GM19438 (cell line): ENCODE data around the gene VASH1.

Experiments
- ATAC-seq: cut with Tn5 transposase; IDR thresholded peaks from one replicate; pipeline ENCODE4 v1.9.1; 2021; ENCODE audit warnings: low read depth; ENCODE audit not compliant: unreplicated experiment

Gene VASH1

GRCh38 chr14:76827696-76828296, 66.5 kb downstream of the VASH1 start:
- no peak for ATAC-seq

- ATAC-seq = no peak
Measured at GRCh38 chr14:76828339-76829012, 67.2 kb downstream of the VASH1 start.

- ATAC-seq = no peak
Measured at GRCh38 chr14:76829013-76829365, 67.7 kb downstream of the VASH1 start.

- ATAC-seq = no peak
Measured at GRCh38 chr14:76829650-76830421, 68.6 kb downstream of the VASH1 start.

- ATAC-seq = no peak
Measured at GRCh38 chr14:76830556-76830955, 69.3 kb downstream of the VASH1 start.

GRCh38 chr14:76832503-76832988, 71.3 kb downstream of the VASH1 start:
- no peak for ATAC-seq
